IMR-90 (cell line): ENCODE measurements around the gene C11orf68. TPM values are rescaled to one million over a fixed set of nuclear protein-coding genes. Genes with fewer than 3 reads are reported as not detected.

Experiments
- ATAC-seq: fragments of 200-7000 bp; cut with Tn5 transposase; 2 replicates; pipeline ENCODE4 v1.9.1; 2020; ENCODE audit warnings: low read depth, mild to moderate bottlenecking, moderate library complexity
- BruUV-seq: library from RNA; stranded (reverse); fragments of 400-500 nt; replicated peaks from 2 replicates; lab custom pipeline; 2021; lab: Mats Ljungman, UMichigan
- CTCF ChIA-PET: fragments of 300-600 bp; formaldehyde crosslinking; extraction: SDS; loops from one replicate; lab custom pipeline; 2021; ENCODE audit warnings: antibody characterized with exemption; lab: Yijun Ruan, JAX
- POLR2A ChIA-PET: fragments of 300-600 bp; sonication (Branson Sonifier 250); formaldehyde crosslinking; loops from one replicate; lab custom pipeline; 2022; ENCODE audit warnings: antibody characterized with exemption; ENCODE audit not compliant: unreplicated experiment; lab: Charles Lee
- DNase-seq: peaks from one replicate; pipeline ENCODE4 v3.0.0; 2013
- H2AFZ ChIP-seq: replicated peaks from 2 replicates; pipeline ENCODE3; 2013; ENCODE audit warnings: low read length, mild to moderate bottlenecking; ENCODE audit not compliant: poor library complexity
- H2AK5ac ChIP-seq: 2 replicates; pipeline ENCODE4 v1.6.1; 2013; ENCODE audit warnings: low read depth, low read length, inconsistent platforms
- H2AK9ac ChIP-seq: replicated peaks from 2 replicates; pipeline ENCODE3; 2013; ENCODE audit warnings: mild to moderate bottlenecking, low read depth, low read length, moderate library complexity; ENCODE audit not compliant: poor library complexity
- H2BK120ac ChIP-seq: 2 replicates; pipeline ENCODE4 v1.6.1; 2013; ENCODE audit warnings: low read depth, low read length, inconsistent platforms
- H2BK15ac ChIP-seq: 3 replicates; pipeline ENCODE4 v1.6.1; 2013; ENCODE audit warnings: low read depth, low read length, inconsistent platforms
- H2BK20ac ChIP-seq: 2 replicates; pipeline ENCODE4 v1.6.1; 2013; ENCODE audit warnings: low read depth, mild to moderate bottlenecking, inconsistent platforms, low read length, moderate library complexity
- H2BK5ac ChIP-seq: 2 replicates; pipeline ENCODE4 v1.6.1; 2013; ENCODE audit warnings: mild to moderate bottlenecking, low read depth, low read length, inconsistent platforms; ENCODE audit not compliant: poor library complexity, severe bottlenecking
- H3K14ac ChIP-seq: replicated peaks from 2 replicates; pipeline ENCODE4 v1.6.1; 2013; ENCODE audit warnings: low read depth, low read length, inconsistent platforms
- H3K18ac ChIP-seq: 2 replicates; pipeline ENCODE4 v1.6.1; 2013; ENCODE audit warnings: low read depth, low read length, control low read depth
- H3K23ac ChIP-seq: 2 replicates; pipeline ENCODE4 v1.6.1; 2013; ENCODE audit warnings: low read depth, low read length, inconsistent platforms
- H3K27ac ChIP-seq: 2 replicates; pipeline ENCODE4 v1.5.1; 2013; ENCODE audit warnings: mild to moderate bottlenecking, control low read depth, low read length; ENCODE audit not compliant: insufficient read depth
- H3K27me3 ChIP-seq: 2 replicates; pipeline ENCODE4 v1.6.1; 2013; ENCODE audit warnings: low read length; ENCODE audit not compliant: control insufficient read depth, insufficient read depth
- H3K36me3 ChIP-seq: 2 replicates; pipeline ENCODE4 v1.6.1; 2013; ENCODE audit warnings: low read length, mixed read lengths; ENCODE audit not compliant: control insufficient read depth, insufficient read depth
- H3K4ac ChIP-seq: 2 replicates; pipeline ENCODE4 v1.6.1; 2013; ENCODE audit warnings: low read depth, low read length, inconsistent platforms
- H3K4me1 ChIP-seq: 2 replicates; pipeline ENCODE4 v1.6.1; 2013; ENCODE audit warnings: low read length, mixed read lengths; ENCODE audit not compliant: control insufficient read depth, insufficient read depth
- H3K4me2 ChIP-seq: 2 replicates; pipeline ENCODE4 v1.6.1; 2013; ENCODE audit warnings: low read depth, mild to moderate bottlenecking, control low read depth, low read length, moderate library complexity
- H3K4me3 ChIP-seq: 2 replicates; pipeline ENCODE4 v1.5.1; 2013; ENCODE audit warnings: low read depth, mild to moderate bottlenecking, control low read depth, low read length, moderate library complexity; ENCODE audit not compliant: insufficient read depth
- H3K56ac ChIP-seq: 2 replicates; pipeline ENCODE4 v1.6.1; 2013; ENCODE audit warnings: low read length, inconsistent platforms; ENCODE audit not compliant: insufficient read depth; ENCODE audit errors: extremely low read depth
- H3K79me1 ChIP-seq, 2 experiments: 2 replicates each; pipeline ENCODE4 v1.6.1; 2013; ENCODE audit warnings: low read length in 2 of 2, inconsistent platforms in 1 of 2, low read depth in 1 of 2
- H3K9ac ChIP-seq: 2 replicates; pipeline ENCODE4 v1.6.1; 2013; ENCODE audit warnings: low read depth, low read length, control low read depth
- H3K9me1 ChIP-seq: 2 replicates; pipeline ENCODE4 v1.6.1; 2013; ENCODE audit warnings: low read length, inconsistent platforms; ENCODE audit not compliant: insufficient read depth
- H3K9me3 ChIP-seq: 2 replicates; pipeline ENCODE4 v1.6.1; 2013; ENCODE audit warnings: low read length; ENCODE audit not compliant: control insufficient read depth, insufficient read depth
- H4K20me1 ChIP-seq: 2 replicates; pipeline ENCODE4 v1.6.1; 2013; ENCODE audit warnings: low read length, inconsistent platforms; ENCODE audit not compliant: insufficient read depth
- H4K5ac ChIP-seq: 2 replicates; pipeline ENCODE4 v1.6.1; 2013; ENCODE audit warnings: mild to moderate bottlenecking, low read depth, low read length, control low read depth
- H4K8ac ChIP-seq, 2 experiments: 2 replicates each; pipeline ENCODE4 v1.6.1; 2013; ENCODE audit warnings: low read depth in 2 of 2, low read length in 2 of 2, control low read depth in 1 of 2, inconsistent platforms in 1 of 2
- H4K91ac ChIP-seq: 2 replicates; pipeline ENCODE4 v1.6.1; 2013; ENCODE audit warnings: low read depth, low read length, inconsistent platforms; ENCODE audit not compliant: insufficient read depth
- BHLHE40 ChIP-seq: fragments of 150-350 bp; IDR thresholded peaks from 2 replicates; pipeline ENCODE4 v1.6.1; 2016; ENCODE audit warnings: mild to moderate bottlenecking, low read depth, low read length
- CEBPB ChIP-seq: IDR thresholded peaks from 2 replicates; pipeline ENCODE4 v1.6.1; 2012; ENCODE audit warnings: low read depth, low read length, improper control_type of control experiment
- ELK1 ChIP-seq: fragments of 150-350 bp; IDR thresholded peaks from 2 replicates; pipeline ENCODE4 v1.6.1; 2016; ENCODE audit warnings: low read depth, mild to moderate bottlenecking, low read length, moderate library complexity, borderline replicate concordance
- WGBS, 2 experiments: methylation state at CpG; one replicate each; pipeline versions ENCODE4 v1.1.5 to v1.1.7; 2013; ENCODE audit warnings: missing lambda C conversion rate in 2 of 2; ENCODE audit not compliant: insufficient read length in 1 of 2; ENCODE audit errors: extremely low coverage in 2 of 2; 5-methylcytosine and 5-hydroxymethylcytosine counted together
- dilution Hi-C: fragments of 300-500 bp; cut with HindIII; formaldehyde crosslinking; loops from one replicate; pipeline ENCODE4 v1.14.3; 2018; ENCODE audit warnings: low sequenced_read_pairs; ENCODE audit not compliant: unreplicated experiment
- in situ Hi-C: fragments of 300-500 bp; cut with MboI; formaldehyde crosslinking; loops from 3 replicates; pipeline ENCODE4 v1.14.3; 2019; ENCODE audit warnings: low sequenced_read_pairs, inconsistent platforms, mixed read lengths
- intact Hi-C: fragments of 100-400 bp; cut with micrococcal nuclease; formaldehyde crosslinking; loops from 2 replicates; pipeline ENCODE4 v1.10.0; 2022
- polyA plus RNA-seq, 3 experiments: library from polyadenylated mRNA; depleted of rRNA; stranded (reverse); fragments of >200 nt; gene quantifications; 2 replicates each; pipeline ENCODE4 v1.2.3, GENCODE V29; 2012; ENCODE audit warnings: low replicate concordance in 1 of 3
- total RNA-seq: library from RNA; depleted of rRNA; stranded (reverse); fragments of >200 nt; gene quantifications from 2 replicates; pipeline ENCODE4 v1.2.3, GENCODE V29; 2012

The C11orf68 gene
- total and polyA plus RNA-seq, 2 of the 4 experiments (the other 2 are of a cell fraction) = 20.3 to 104 TPM

- no peak for TF ChIP-seq BHLHE40
- no peak for TF ChIP-seq ELK1
Observed at GRCh38 chr11:65907878-65908277, 11.0 kb downstream of the C11orf68 start (continued).

GRCh38 chr11:65906602-65907001, 12.3 kb downstream of the C11orf68 start:
- peaks cover 24% of the 10 kb centered on the region for H3K4me1 ChIP-seq
- peaks cover 21% of the 10 kb centered on the region for H3K9me1 ChIP-seq
- H3K27ac ChIP-seq = no peak overlapping the region
- H3K4me2 ChIP-seq = no peak overlapping the region
- H4K91ac ChIP-seq = peak overlapping the region; percentile 67
- ATAC-seq (no peak), DNase-seq (no peak)
- no peaks in the 10 kb centered on the region for H3K9me3 ChIP-seq
- BruUV-seq = no TSS peak
- no peaks in the 10 kb centered on the region for H3K36me3 ChIP-seq
- H3K27me3 ChIP-seq = no peaks in the 10 kb centered on the region
- ChIA-PET CTCF (interaction anchor here (0.5 kb wide), 1 partner anchor 18 kb away, joined by 3 read pairs; the partner anchor contains the start of gene FIBP), POLR2A (interaction anchor here (1.0 kb wide), 1 partner anchor 11 kb away, joined by 3 read pairs; no protein-coding TSS in a partner anchor)
- in situ Hi-C loops = no loop called here
- TF ChIP-seq CEBPB = no peak
- H2AK9ac ChIP-seq = peak overlapping the region; percentile 47
- peak overlapping the region in 1 of 2 experiments; percentile 9; a peak in 2 of 4 replicates for H4K8ac ChIP-seq
- H2BK20ac ChIP-seq = peak overlapping the region; percentile 81
- dilution Hi-C loops = no loop called here
- H4K20me1 ChIP-seq = no peaks in the 10 kb centered on the region
- no peak overlapping the region for H2BK5ac ChIP-seq
- no peak overlapping the region for H2AFZ ChIP-seq
- peak overlapping the region; percentile 70 for H2BK15ac ChIP-seq
- no peak overlapping the region; the same call in 1 of the 2 replicates for H4K5ac ChIP-seq
- H3K23ac ChIP-seq = peak overlapping the region; percentile 70; the same call in 1 of the 2 replicates
- H2BK120ac ChIP-seq = peak overlapping the region; percentile 83
- H3K79me1 ChIP-seq = peaks cover 32 to 72% of the 10 kb centered on the region in 2 experiments; a peak in 3 of 4 replicates
- H2AK5ac ChIP-seq = peak overlapping the region; percentile 69
- intact Hi-C loops = no loop called here
- no peak overlapping the region for H3K9ac ChIP-seq
- no peak overlapping the region for H3K56ac ChIP-seq
- no CpG with 5 or more reads among the region's 5 CpGs for WGBS, 2 experiments
- H3K4me3 ChIP-seq = no peak overlapping the region
- peak overlapping the region; percentile 76 for H3K14ac ChIP-seq
- H3K4ac ChIP-seq = peak overlapping the region; percentile 48
- no peak overlapping the region for H3K18ac ChIP-seq
